ENCODE data around the gene CPVL.

DNA sequence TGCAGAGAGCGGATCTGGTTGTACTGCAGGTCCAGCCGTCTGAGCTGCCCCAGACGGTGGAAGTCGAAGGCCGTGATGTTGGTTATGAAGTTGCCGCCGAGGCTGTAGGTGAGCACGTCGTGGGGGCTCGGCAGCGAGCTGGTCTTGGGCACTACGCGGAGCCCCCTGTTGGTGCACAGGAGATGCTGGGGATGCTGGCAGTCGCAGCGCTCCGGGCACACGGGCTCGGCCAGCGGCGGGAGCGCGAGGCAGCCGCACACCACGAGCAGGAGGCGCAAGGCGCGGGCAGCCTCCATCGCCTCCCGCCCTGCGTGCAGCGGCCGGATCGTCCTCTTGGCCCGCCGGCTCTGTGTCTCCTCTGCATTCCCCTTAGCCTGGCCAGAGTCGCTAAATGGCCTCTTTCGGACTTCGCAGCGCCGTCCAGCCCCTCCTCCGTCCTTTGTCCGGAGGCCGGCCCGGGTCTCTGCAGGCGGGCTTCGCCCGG is 188.5 kb downstream of the CPVL start:
- TF ChIP-seq, protein P1, sequence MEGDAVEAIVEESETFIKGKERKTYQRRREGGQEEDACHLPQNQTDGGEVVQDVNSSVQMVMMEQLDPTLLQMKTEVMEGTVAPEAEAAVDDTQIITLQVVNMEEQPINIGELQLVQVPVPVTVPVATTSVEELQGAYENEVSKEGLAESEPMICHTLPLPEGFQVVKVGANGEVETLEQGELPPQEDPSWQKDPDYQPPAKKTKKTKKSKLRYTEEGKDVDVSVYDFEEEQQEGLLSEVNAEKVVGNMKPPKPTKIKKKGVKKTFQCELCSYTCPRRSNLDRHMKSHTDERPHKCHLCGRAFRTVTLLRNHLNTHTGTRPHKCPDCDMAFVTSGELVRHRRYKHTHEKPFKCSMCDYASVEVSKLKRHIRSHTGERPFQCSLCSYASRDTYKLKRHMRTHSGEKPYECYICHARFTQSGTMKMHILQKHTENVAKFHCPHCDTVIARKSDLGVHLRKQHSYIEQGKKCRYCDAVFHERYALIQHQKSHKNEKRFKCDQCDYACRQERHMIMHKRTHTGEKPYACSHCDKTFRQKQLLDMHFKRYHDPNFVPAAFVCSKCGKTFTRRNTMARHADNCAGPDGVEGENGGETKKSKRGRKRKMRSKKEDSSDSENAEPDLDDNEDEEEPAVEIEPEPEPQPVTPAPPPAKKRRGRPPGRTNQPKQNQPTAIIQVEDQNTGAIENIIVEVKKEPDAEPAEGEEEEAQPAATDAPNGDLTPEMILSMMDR (IDR thresholded peaks at IDR 0.05; ENCODE audit: low read depth, low read length, poor library complexity, severe bottlenecking) = no peak
- TF ChIP-seq EZH2phosphoT487 (IDR thresholded peaks at IDR 0.05; ENCODE audit: borderline replicate concordance, low read length) = no peak
